ENCODE data around the gene WT1.

GRCh38 chr11:32435942-32436750, 807 bp upstream of the WT1 start:
- TF ChIP-seq HDAC6 (IDR thresholded peaks at IDR 0.05; ENCODE audit: unreplicated experiment) = no peak
- no peak for TF ChIP-seq CEBPB (IDR thresholded peaks at IDR 0.05; ENCODE audit: borderline replicate concordance in 1 of 2, low read depth in 2 of 2, low read length in 2 of 2)
- TF ChIP-seq SUZ12 (IDR thresholded peaks at IDR 0.05; ENCODE audit: unreplicated experiment) = no peak
- TF ChIP-seq HCFC1 (IDR thresholded peaks at IDR 0.05; ENCODE audit: low read length) = no peak
- no peak for TF ChIP-seq FOXK2 (IDR thresholded peaks at IDR 0.05)
- TF ChIP-seq REST (IDR thresholded peaks at IDR 0.05; ENCODE audit: low read depth, low read length) = no peak
- TF ChIP-seq CBFB (IDR thresholded peaks at IDR 0.05; ENCODE audit: low read depth) = no peak

Data from GM12878 (cell line).